Omental fat pad (tissue), 4 donors: Measurements from ENCODE around the gene PAK5. TPM values are rescaled to one million over a fixed set of nuclear protein-coding genes. Genes with fewer than 3 reads are reported as not detected.

Experiments used
- ATAC-seq: fragments of 150-250 bp; one replicate; pipeline ENCODE4 v1.9.1; 2016; ENCODE audit warnings: mild to moderate bottlenecking, moderate library complexity; ENCODE audit not compliant: low FRiP score
- DNase-seq: peaks from one replicate; pipeline ENCODE4 v3.0.0-alpha.2; 2019; ENCODE audit warnings: low spot score
- total RNA-seq, 4 donors: library from RNA; depleted of rRNA; stranded (reverse); fragments of >200 nt; gene quantifications; one replicate each; pipeline ENCODE4 v1.1.0, GENCODE V29; 2016
- TF ChIP-seq, protein P1 (sequence below), 3 donors: fragments of 450-650 bp; IDR thresholded peaks; one replicate each; pipeline ENCODE4 v1.5.1; 2016 to 2017; ENCODE audit warnings: antibody characterized with exemption in 3 of 3, mild to moderate bottlenecking in 3 of 3, moderate library complexity in 2 of 3

Gene PAK5
- total RNA-seq, 4 donors from 2014 or later, result not detected

DNA sequence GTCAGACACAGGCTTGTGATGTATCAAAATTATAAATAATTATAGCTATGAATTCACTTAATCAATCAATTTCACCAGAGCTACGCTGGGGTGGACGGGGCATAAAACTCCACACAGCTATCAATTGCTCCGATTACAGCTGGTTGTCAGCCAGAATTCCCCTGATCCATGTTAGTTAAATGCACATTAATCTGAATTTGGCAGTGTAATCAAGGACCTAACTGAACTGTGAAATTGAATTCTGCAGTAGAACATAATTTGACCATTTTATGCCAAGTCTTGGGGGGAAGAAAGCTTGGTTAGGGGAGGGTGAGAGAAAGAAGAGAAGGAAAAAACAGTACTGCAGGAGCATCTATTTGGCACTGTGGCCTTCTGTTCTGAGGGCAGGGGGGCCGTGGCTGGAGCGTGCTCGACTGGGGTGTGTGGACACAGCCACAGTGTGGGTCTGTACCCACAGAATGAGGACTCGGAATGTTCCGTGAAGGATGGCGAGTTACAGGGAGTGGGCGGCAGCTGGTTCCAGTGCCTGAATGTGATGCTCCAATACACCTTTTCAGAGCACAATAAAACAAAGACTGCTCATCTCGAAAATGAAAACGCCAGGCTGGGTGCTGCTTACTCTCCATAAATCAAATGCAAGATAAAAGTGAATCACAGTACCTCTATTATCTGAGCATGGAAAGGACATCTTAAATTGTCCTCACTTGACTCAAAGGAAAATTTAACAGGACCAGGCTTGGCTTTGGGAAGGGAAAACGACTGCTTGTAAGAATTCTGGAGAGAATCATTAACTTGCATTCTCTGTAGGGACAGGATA is 265.3 kb downstream of the PAK5 start:
- no peak for ATAC-seq
- no peak for DNase-seq

DNA sequence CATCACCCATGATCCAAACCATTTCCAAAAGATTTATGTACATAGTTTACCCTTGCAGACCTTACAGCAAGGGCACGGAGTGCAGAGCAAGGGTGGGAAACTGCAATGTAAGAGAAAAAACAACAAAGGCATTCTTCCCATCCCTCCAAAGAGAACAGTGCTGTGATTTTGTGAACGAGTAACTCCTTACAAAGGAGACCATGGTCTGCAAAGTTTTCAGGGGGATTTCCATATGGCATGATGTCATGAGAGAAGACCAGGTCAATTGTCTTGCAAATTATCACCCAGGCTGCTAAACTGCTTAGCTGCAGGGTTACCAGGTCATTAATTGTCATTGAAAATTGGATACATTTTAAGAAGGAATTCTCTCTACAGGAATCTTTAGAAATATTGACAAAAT is 266.2 kb downstream of the PAK5 start:
- DNase-seq (no peak), ATAC-seq (no peak)
- TF ChIP-seq, protein P1, sequence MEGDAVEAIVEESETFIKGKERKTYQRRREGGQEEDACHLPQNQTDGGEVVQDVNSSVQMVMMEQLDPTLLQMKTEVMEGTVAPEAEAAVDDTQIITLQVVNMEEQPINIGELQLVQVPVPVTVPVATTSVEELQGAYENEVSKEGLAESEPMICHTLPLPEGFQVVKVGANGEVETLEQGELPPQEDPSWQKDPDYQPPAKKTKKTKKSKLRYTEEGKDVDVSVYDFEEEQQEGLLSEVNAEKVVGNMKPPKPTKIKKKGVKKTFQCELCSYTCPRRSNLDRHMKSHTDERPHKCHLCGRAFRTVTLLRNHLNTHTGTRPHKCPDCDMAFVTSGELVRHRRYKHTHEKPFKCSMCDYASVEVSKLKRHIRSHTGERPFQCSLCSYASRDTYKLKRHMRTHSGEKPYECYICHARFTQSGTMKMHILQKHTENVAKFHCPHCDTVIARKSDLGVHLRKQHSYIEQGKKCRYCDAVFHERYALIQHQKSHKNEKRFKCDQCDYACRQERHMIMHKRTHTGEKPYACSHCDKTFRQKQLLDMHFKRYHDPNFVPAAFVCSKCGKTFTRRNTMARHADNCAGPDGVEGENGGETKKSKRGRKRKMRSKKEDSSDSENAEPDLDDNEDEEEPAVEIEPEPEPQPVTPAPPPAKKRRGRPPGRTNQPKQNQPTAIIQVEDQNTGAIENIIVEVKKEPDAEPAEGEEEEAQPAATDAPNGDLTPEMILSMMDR (IDR thresholded peaks at IDR 0.05), result no peak

More for the DNA sequence above, 265.3 kb downstream of the PAK5 start:
- TF ChIP-seq, protein P1 (IDR thresholded peaks at IDR 0.05), result no peak

DNA sequence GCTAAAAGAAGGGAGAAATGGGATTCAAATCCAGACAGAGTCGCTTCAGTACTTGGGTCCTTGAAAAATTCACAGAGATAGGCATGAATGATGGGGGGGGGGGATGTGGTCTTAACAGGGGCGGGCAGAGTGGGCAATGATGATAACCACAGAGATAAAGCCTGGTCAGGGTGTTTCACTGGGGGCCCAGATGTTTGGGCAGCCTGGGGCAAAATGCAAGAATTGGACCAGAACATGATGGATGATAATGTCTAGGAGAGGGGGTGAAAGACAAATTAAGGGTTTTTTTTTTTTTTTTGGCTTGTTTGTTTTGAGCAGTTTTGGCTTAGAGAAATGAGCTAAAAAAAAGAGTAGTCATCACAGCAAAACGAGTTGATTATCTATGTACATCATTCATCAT is 267.1 kb downstream of the PAK5 start:
- DNase-seq (no peak), ATAC-seq (no peak)
- TF ChIP-seq, protein P1 (IDR thresholded peaks at IDR 0.05), result no peak

DNA sequence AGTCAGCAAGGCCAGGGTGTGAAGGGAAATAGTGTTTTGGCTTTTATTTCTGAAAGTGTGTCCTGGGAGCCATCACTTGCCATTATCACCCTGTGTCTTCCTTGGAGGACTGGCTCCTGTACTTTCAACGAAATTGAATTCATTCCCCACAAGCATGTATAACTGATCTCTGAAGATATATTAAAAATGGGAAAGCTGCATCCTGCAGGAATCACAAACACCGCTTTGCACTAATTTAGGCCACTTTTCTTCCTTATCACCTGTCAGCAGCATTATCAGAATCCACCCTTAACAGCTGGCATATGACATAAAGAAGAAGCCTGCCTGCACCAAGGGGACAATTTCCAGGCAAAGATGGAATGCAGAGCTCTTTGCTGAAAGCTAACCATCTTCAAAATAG is 268.3 kb downstream of the PAK5 start:
- ATAC-seq (no peak), DNase-seq (no peak)
- TF ChIP-seq, protein P1 (IDR thresholded peaks at IDR 0.05), result no peak

DNA sequence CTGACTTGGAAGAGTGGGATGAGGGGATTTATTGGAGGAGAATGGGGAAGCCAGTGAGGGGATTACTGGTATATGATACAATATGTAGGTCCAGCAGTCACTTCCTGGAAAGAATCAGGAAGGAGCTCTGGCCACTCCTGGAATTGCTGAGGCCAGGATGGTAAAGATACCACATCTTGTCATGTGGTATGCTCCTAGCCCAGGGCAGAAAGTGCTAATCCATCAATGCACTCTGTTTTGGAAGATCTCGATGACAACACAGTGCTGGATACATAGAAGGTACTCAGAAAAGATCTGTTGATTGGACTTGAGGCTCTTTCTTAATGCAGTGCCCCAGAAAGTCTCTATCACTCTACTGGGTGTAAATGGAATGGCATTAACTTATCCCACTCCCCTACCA is 271.9 kb downstream of the PAK5 start:
- ATAC-seq (no peak), DNase-seq (no peak)
- TF ChIP-seq, protein P1 (IDR thresholded peaks at IDR 0.05), result no peak

DNA sequence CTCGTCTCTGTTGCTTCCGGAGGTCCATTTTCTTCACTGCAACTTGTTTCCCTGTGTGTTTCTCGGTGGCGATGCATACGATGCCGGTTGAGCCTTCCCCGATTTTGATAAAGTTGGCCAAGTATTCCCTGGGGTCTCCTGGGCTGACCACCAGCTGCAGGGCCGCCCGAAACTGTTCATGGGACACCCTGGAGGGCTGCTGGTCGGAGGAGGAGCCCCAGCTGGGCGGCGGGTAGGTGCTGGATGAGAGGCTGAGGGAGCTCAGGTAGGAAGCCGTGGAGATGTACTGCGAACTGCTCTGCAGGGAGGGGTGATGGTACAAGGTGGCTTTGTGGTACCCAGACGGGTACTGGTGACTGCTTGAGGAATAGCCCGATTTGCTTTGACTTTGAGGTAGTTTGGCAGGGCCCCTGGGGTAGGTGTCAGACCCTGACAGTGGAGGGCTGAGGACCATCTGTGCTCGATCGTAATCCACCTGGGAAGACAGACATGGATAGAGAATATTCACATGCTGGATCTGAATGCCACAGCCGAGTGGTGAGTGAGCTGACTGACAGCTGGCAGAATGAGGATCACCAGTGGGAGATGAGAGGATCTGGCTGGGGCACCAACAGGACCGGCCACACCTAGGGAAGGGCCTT is 272.8 kb downstream of the PAK5 start:
- DNase-seq (no peak), ATAC-seq (no peak)

More for the DNA sequence above, 272.8 kb downstream of the PAK5 start:
- TF ChIP-seq, protein P1 (IDR thresholded peaks at IDR 0.05), result no peak
